Frontal cortex (tissue), 4 donors: ENCODE results near the gene IZUMO1. TPM values are rescaled to one million over a fixed set of nuclear protein-coding genes. Genes with fewer than 3 reads are reported as not detected.

Experiments
- DNase-seq, 2 donors: peaks; one replicate each; pipeline ENCODE4 v3.0.0; 2012; ENCODE audit warnings: low spot score in 2 of 2
- FAIRE-seq: peaks from 2 replicates; lab custom pipeline; 2012; peaks lifted over from hg19 to GRCh38; lab: Jason Lieb, UNC
- total RNA-seq: library from RNA; depleted of rRNA; stranded (reverse); fragments of >200 nt; gene quantifications from one replicate; pipeline ENCODE4 v1.2.3, GENCODE V29; 2014
- donor health status: control.
- donor health status: control.
- donor health status: control.

The IZUMO1 gene
- total RNA-seq, 1 donor from 2014 or later: not detected

DNA sequence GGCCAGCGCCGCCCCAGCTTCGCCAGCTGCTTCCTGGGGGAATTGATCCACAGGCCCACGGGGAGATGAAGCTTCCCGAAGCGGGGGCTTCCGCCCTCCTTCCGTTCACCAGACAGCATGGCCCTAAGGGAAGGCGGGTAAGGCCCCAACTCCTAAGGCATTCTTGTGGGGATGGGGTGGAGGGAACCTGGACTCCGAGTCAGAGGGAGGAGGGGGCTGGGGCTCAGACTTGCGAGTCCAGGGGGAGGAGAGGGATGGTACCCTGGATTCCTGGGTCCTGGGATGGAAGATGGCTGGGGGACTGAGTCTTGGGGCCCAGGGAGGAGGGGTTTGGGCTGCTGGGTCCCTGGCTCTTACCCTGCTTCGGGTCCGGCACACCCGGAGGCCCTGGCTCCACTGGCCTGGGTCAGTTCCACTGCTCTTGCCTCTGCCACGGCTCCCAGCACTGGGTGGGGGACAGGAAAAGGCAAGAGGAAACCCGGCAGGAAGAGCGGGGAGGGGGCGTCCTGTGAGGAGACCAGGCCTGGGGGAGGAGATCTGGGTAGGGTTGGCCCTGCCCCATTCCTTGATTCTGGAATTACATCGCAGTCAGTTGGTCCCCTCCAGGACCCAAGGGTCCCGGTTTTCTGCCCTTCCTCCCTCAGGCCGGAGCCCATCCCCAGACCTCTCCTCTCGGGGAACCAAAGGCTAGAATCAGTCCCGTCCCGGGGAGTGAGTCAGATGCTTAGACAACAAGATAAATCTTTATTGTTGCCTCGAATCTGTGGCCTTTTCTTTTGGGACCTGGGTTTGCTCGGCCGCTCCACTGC, 6.3 kb downstream of the IZUMO1 start, which contains the start of gene RASIP1:
Gene RASIP1, minus strand, starts transcription at position 447 of the 809 bp plus-strand sequence. Its CDS starts 328 bp downstream, at position 119.
- no peak for FAIRE-seq

DNA sequence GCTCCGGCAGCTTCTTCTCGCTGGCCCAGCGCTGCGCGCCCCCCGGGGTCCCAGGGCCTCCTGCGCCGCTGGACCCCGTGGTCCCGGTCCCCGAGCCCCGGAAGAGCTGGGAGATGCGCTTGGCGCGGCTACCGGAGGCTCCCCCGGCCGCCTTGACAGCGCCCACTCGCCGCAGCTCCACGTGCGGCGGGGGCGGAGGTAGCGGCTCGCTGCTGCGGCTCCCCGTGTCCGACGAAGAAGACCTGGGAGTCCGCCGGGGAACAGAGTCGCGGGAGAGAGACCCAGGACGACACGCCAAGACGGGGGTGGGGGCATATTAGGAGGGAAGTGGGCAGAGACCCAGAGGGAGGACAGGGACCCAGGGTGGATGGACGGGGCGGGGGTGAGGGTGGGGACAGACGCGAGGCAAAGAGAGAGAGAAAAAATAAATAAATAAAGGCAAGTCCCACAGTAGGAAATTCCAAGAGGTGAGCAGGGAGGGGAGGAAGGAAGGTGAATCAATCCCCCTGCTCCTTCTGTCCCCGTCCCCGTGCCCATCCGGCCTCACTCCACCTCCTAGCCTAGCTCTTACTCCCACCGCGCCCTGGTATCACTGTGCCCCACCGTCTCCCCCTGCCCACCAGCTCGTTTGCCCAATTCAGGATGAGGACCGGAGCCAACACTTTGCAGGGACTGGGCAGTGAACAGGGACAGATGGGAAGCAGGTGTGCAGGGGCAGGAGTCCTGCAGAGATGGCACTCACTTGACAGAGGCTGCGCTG, 7.1 kb downstream of the IZUMO1 start:
- no peak for DNase-seq
- FAIRE-seq: no peak

More for the DNA sequence above, 6.3 kb downstream of the IZUMO1 start, which contains the start of gene RASIP1:
- no peak for DNase-seq

DNA sequence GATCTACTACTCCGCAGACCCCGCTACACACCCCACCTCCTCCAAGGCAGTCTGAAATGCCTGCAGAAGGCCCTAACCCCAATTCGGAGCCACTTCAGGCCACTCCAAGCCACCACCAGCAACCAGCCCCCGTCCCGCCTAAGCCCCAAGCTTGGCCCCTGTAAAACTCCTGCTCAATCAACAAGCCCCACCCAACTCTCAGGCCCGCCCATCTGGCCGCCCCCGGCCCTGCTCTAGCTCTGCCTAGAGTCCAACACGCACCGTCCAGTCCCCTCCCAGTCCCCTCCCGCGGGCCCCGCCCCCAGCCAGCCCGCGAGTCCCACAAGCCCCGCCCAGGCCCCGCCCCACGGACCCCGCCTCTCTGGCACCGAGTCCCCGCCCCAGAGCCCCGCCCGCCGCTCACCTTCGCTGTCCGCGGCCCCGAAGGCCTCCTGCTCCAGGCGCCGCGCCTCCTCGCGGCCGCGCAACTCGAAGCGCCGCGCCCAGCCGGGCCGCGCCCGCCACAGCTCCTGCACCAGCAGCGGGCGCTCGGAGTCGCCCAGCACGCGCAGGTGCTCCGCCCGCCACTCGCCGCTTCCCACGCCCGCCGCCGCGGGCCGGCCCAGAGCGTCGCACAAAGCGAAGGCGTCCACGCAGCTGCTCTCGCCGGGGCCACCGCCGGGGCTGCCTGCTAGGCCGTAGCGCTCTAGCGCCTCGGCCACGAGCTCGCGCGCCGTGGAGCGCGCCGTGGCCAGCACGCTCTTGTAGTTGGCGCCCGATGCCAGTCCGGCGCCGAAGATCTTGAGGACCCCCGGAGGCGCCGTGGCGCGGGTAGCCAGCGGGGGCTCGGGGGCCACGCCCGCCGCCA, 7.9 kb downstream of the IZUMO1 start:
- FAIRE-seq (no peak), DNase-seq (peak; percentile 91 to 96)

DNA sequence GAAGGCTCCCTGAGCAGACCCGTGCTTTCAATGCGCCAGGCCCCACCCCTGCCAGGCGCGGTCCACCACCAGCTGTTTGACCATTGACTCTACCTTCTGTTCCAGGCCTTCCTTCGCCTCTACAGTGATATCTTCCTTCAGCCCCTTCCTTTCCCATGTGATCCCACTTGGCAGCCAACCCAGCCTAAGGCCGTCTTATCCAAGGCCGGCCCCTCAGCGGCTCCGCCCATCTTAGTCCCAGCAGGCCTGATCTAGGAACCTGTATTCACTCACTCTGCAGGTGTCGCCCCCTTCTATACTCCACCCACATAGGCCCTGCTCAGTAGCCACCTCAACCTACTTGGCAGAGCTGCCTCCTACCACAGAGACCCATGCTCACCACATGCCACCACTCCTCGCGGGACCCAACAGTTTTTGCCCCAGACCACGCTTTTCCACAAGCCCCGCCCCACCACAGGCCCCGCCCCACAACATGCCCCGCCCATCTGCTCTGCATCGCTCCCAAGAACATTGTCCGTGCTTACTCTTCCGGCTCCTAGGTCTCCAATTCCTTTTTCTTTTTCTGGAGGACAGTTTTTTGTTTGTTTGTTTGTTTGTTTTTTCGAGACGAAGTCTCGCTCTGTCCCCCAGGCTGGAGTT, 9.2 kb downstream of the IZUMO1 start:
- no peak for DNase-seq
- no peak for FAIRE-seq

DNA sequence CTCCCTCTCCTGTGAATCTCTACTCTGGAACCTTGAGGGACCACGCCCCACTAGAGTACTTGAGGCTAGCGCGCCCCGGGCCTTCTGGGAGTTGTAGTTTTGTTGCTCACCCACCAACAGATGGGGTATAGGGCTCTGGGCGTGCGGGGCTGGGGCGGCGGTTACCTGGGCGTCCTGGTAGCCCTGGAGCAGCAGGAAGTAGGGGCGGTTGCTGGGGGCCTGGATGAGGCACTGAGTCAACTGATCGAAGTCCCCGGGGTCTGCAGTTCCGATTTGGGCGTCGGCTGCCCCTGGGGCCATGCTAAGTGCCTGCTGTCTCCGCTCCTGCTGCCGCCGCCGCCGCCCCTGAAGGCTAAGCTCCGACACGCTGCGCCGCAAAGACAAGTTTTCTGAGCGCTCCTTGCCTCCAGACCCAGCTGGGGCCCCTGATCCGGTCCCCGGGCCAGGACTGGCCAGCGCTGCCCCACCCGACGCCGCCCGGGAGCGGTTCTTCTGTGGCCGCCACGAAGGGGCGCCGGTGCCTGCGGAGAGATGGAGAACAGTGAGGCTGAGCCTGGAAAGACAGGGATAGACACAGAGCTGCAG, 11.6 kb downstream of the IZUMO1 start:
- FAIRE-seq: no peak

DNA sequence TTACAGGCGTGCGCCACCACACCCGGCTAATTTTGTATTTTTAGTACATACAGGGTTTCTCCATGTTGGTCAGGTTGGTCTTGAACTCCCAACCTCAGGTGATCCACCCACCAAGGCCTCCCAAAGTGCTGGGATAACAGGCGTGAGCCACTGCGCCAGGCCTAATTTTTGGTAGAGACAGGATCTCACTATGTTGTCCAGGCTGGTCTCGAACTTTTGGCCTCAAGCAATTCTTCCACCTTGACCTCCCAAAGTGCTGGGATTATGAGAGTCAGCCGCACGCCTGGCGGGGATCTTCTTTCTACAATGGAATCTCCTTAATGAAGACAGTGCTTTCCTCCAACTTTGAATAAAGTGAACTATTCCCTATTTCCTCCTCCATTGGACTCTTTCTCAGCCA, 12.1 kb downstream of the IZUMO1 start:
- FAIRE-seq (no peak), DNase-seq (no peak)

More for the DNA sequence above, 11.6 kb downstream of the IZUMO1 start:
- DNase-seq: no peak

DNA sequence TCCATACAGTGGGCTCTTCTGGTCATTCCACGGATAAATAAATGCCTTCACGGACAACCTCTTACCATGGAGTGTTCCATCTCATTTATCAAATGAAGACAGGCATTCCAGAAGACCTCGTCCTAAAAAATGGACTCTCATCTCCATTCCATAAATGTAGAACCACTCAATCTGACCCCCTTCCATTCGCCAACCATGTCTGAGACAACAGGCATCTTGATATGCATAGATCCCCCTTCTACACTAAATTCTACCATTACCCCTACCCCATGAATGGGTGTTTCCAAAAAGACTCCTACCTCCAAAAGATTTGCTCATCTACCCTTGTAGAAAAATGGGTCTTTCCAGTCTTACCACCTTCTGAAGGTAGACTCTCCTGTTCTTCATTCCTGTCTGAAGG, 15.3 kb downstream of the IZUMO1 start:
- DNase-seq: no peak
- FAIRE-seq: no peak

DNA sequence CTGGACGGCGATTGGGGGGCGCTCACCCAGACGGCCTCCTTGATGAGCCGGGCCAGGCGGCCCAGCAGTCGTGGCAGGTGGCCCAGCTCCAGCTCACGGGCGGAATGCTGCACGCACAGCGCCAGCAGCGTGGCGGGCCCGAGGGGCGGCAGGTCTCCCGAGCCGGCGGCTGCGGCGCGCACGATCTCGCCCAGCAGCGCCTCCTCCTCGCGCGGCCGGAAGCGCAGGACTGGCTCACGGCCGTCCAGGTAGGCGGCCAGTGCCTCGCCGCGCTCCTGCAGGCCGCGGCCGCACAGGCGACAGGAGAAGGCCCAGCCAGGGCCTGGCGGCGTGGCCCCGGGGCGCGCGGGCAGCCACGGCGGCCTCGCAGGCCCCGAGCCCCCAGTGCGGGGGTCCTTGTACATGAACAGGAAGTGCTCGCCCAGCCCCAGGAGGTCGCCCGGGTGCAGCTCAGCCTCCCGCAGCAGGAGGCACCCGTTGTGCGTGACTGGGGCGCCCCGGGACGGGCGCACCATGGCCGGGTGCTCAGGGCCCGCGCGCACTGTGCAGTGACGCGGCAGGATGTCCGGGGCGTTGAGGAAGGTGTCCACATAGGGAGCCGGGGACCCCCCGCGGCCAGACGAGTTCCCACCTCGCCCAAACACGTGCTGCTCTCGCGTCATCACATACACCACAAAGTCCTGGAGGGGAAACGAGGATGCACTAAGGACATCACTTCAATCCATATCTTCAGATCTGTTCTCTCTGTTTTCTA, 17.6 kb downstream of the IZUMO1 start:
- DNase-seq (no peak), FAIRE-seq (no peak)

DNA sequence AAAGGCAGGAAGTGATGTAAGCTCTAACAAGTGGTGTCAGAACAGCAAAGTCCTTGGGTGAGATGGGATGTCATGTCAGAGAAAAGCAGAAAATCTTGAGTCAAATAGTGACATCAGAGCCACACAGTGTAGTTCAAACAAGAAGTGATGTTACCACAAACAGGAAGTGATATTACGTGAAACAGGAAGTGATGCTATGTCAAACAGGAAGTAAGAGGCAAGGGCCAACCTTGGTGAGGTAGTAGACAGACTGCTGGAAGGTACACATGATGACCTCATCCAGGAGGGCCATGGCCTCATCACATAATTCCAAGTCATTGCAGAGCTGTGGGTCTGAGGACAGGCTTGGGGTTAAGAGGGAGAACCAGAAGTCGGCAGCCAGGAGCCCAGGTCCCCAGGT, 20.2 kb downstream of the IZUMO1 start:
- DNase-seq (peak in 1 of 2 donors; percentile 37), FAIRE-seq (no peak)

DNA sequence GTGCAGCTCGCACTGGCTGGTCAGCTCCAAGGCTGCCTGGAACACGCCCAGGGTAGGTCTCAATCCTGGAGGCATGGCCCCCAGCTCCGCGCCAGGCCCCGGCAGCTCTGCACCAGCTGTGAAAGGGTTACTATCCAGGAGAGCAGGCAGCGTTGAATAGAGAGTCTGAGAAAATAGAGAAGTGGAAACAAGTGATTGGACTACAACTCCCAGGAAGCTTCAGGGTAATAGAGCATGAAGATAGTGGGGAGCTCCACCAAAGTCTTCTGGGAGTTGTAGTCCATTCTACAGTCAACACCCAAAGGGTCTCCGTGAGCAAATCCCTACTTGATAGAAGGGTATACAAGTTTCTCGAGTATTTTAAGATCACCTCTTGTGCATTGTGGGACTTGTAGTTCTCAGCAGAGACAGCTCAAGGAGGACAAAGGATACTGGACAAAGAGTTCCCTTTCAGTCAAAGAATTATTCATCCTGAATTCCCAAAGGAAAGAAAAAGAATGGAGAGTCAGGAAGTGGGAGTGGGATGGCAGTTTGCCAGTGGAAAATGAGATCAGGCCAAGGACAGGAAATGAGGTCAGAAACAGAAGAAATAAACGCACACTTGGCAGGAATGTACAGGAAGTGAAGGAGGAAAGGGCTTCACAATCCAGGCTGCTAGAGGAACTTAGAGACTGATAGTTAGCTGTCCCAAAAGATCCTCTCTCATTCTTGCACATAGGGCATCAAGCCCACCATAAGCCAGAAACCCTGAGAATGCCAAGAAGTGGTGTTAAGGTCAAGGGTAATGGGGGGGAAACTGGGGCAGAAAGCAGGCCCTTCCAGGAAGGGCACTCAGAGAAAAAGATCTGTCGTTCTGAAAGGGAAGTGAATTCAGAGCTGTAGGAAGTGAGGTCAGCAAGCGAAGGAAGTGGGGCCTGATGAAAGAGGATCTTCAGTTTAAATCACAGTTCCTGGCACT, 21.6 kb downstream of the IZUMO1 start:
- no peak for FAIRE-seq
- DNase-seq: peak; percentile 71 to 75

DNA sequence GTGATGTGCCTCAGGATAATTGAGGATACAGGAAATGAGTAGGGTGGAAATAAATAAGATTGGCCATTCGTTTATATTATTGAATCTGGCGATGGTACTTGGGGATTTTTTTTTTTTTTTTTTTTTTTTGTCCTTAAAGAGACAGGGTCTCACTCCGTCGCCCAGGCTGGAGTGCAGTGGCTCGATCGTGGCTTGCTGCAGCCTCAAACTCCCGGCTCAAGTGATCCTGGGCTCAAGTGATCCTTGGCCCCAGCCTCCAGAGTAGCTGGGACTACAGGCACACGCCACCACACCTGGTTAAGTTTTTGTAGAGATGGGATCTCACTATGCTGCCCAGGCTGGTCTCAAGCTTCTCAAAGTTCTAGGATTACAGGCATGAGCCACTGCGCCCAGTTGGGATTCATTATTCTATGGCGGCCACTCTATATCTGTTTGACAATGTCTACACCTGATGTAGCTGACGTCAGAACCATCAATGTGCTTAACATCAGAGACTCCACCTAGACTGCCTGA, 24.5 kb downstream of the IZUMO1 start:
- FAIRE-seq (no peak), DNase-seq (no peak)

DNA sequence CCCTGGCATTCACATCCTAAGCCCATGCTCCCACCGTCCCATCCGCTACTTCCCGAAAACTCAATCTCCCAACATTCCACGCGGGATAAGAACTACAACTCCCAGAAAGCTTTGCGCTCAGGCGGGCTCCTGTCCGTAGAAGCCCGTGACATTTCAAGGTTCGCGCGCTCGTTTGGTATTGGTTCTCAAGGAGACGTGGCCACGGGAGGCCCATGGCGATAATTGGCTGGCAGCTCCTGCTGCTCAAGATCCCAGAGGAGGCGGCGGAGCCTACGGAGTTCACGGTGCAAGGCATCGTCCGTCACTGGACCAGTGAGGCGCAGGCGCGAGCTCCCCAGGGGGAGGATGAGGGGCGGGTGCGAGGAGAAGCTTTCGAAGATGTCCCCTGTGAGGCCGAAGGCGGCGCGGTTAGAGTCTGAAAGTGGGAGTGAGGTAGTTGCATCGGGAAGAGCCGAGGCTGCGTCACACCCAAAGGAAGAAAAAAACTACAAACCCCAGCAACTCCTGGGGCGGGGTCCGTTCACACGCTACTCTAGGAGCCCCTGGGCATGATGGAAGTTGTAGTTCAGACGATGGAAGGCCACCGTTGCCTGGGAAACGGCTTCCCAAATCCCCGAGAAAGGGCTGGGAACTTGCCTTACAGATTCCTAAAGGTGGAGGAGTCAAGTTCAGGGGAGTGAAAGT, 26.0 kb downstream of the IZUMO1 start:
- DNase-seq: peak; percentile 97 to 98
- peak; percentile 90 for FAIRE-seq

DNA sequence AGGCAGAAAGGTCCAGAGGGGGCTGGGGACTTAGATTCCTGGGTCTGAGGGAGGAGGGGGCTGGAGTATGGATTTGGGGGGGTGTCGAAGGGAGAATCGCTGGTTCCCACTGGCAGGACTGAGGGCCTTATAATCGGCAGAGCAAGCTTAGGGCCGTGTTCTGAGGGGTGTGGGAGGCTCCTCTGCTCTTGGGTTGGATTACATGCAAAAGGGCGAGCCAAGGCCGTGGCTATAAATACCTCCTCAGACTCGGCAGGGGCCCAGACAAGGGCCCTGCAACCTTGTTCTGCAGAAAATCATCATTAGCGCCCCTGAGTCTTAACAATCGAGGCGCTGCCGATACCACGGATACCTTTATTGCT, 26.5 kb downstream of the IZUMO1 start:
- FAIRE-seq: no peak
- peak in 1 of 2 donors; percentile 29 for DNase-seq

DNA sequence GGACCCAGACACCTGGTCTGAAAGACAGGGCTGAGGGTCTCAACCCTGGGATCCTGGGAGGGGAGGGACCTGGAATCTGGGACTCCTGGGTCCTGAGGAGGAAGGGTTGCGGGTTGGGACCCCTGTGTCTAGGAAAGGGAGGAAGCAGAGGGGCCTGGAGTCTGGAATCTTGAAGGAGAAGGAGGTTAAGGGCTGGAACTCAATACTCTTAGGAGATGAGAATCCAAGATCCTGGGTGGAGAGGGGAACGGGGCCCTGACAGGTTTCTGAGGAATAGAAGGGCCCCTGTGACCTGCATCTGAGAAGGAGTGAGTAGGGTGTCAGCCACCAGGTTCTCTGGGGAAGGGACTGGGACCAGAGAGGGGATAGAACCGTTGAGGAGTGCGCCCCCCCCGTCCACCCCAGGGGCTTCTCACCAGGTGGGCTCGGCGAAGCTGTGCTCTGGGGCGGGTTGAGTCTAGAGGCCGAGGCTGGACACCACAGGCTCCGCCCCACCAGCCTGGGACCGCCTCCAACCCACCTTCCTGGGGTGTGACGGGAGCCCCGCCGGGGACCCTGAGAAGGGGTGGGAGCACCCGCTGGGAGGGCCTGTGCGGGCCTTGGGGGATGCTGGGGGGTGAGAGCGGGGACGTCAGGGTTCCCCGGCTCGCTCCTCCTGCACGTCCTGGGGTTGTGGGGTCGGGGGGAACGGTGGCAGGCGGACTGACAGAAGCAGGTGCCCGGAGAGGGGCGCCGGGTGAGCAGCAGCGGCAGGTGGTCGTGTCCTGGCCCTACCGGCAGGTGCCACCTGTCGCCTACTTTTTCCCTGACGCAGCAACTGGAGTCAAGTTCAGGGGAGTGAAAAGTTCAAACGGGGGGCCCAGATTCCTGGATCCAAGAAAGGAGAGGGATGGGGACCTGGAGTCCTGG, 27.2 kb downstream of the IZUMO1 start, which contains the start of gene MAMSTR:
Gene MAMSTR, minus strand, starts transcription at position 463 of the 909 bp plus-strand sequence. CDS start 694 bp downstream, outside the sequence.
- FAIRE-seq (no peak), DNase-seq (no peak)

DNA sequence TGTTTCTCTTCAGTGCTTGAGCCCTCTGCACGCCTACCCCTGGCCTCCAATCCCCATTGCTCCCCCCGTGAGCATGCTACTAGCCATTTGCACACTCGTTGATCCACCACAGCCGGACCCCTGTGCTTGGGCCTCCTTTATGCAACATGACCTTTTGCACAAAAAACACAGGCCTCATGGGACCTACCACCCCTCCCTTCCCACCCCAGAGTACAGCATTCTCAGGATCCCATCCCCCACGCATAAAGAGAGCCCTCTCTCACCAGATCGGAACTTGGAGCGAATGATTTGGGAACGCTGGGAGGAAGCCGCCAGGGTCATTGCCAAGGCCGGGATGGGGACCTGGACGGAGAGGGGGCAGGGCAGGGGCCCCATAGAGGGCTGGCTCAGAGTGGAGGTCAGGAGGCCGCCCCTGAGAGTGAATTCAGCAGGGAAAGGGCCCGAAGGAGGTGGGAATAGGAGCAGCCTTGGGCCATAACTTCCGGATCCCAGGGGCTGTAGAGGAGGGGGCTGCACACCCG, 27.9 kb downstream of the IZUMO1 start:
- DNase-seq (no peak), FAIRE-seq (no peak)
